Measurements from ENCODE around the gene RBBP6.

GRCh38 chr16:24539295-24539849 is at the start of gene RBBP6:
- TF ChIP-seq CTCF (IDR thresholded peaks at IDR 0.05), result peak; percentile 48
- TF ChIP-seq EZH2phosphoT487 (IDR thresholded peaks at IDR 0.05), result no peak
